ENCODE measurements around the gene CDKAL1. TPM values are rescaled to one million over a fixed set of nuclear protein-coding genes. Genes with fewer than 3 reads are reported as not detected.

The CDKAL1 gene
- total RNA-seq, 1 donor from 2014 or later: 9.6 TPM

GRCh38 chr6:20770773-20771172, 236.5 kb downstream of the CDKAL1 start:
- Mint-ChIP-seq H3K9me3 (ENCODE audit: low read depth) (no peaks in the 10 kb centered on the region), H3K36me3 (ENCODE audit: low read depth) (no peaks in the 10 kb centered on the region), H3K27ac (ENCODE audit: unreplicated experiment) (no peak overlapping the region), H3K4me1 (ENCODE audit: low read depth) (peaks cover 10% of the 10 kb centered on the region), H3K4me3 (ENCODE audit: unreplicated experiment) (no peak overlapping the region), H3K27me3 (ENCODE audit: low read depth) (no peaks in the 10 kb centered on the region)
- no peak for DNase-seq (ENCODE audit: low spot score)
- no peak for TF ChIP-seq CTCF (IDR thresholded peaks at IDR 0.05)

- Mint-ChIP-seq H3K4me3 (ENCODE audit: unreplicated experiment) (no peak overlapping the region), H3K9me3 (ENCODE audit: low read depth) (no peaks in the 10 kb centered on the region), H3K27me3 (ENCODE audit: low read depth) (no peaks in the 10 kb centered on the region), H3K36me3 (ENCODE audit: low read depth) (no peaks in the 10 kb centered on the region), H3K4me1 (ENCODE audit: low read depth) (peaks cover 10% of the 10 kb centered on the region), H3K27ac (ENCODE audit: unreplicated experiment) (no peak overlapping the region)
- DNase-seq (ENCODE audit: low spot score): no peak
- no peak for TF ChIP-seq CTCF (IDR thresholded peaks at IDR 0.05)
These were observed 237.2 kb downstream of the CDKAL1 start for GRCh38 chr6:20771409-20771808.

GRCh38 chr6:20773822-20774221, 239.6 kb downstream of the CDKAL1 start:
- Mint-ChIP-seq H3K9me3 (ENCODE audit: low read depth) (no peaks in the 10 kb centered on the region), H3K36me3 (ENCODE audit: low read depth) (no peaks in the 10 kb centered on the region), H3K4me3 (ENCODE audit: unreplicated experiment) (no peak overlapping the region), H3K27ac (ENCODE audit: unreplicated experiment) (no peak overlapping the region), H3K27me3 (ENCODE audit: low read depth) (no peaks in the 10 kb centered on the region), H3K4me1 (ENCODE audit: low read depth) (peaks cover 10% of the 10 kb centered on the region)
- DNase-seq (ENCODE audit: low spot score): no peak
- TF ChIP-seq CTCF (IDR thresholded peaks at IDR 0.05): no peak

GRCh38 chr6:20775981-20776380, 241.7 kb downstream of the CDKAL1 start:
- Mint-ChIP-seq H3K36me3 (ENCODE audit: low read depth) (no peaks in the 10 kb centered on the region), H3K27ac (ENCODE audit: unreplicated experiment) (no peak overlapping the region), H3K9me3 (ENCODE audit: low read depth) (no peaks in the 10 kb centered on the region), H3K4me3 (ENCODE audit: unreplicated experiment) (no peak overlapping the region), H3K27me3 (ENCODE audit: low read depth) (no peaks in the 10 kb centered on the region), H3K4me1 (ENCODE audit: low read depth) (peaks cover 1% of the 10 kb centered on the region)
- no peak for DNase-seq (ENCODE audit: low spot score)
- TF ChIP-seq CTCF (IDR thresholded peaks at IDR 0.05): no peak

- Mint-ChIP-seq H3K9me3 (ENCODE audit: low read depth) (no peaks in the 10 kb centered on the region), H3K4me3 (ENCODE audit: unreplicated experiment) (no peak overlapping the region), H3K27me3 (ENCODE audit: low read depth) (no peaks in the 10 kb centered on the region), H3K27ac (ENCODE audit: unreplicated experiment) (no peak overlapping the region), H3K36me3 (ENCODE audit: low read depth) (peaks cover 3% of the 10 kb centered on the region), H3K4me1 (ENCODE audit: low read depth) (no peaks in the 10 kb centered on the region)
- DNase-seq (ENCODE audit: low spot score): no peak
- no peak for TF ChIP-seq CTCF (IDR thresholded peaks at IDR 0.05)
These were observed 243.5 kb downstream of the CDKAL1 start for GRCh38 chr6:20777801-20778200.
